H1 (cell line): ENCODE results near the gene CRYBB3. TPM values are rescaled to one million over a fixed set of nuclear protein-coding genes. Genes with fewer than 3 reads are reported as not detected.

Experiments
- CTCF ChIA-PET: fragments of 300-600 bp; sonication (Branson Sonifier 250); formaldehyde crosslinking; loops from one replicate; lab custom pipeline; 2021; ENCODE audit not compliant: partially characterized antibody; lab: Charles Lee
- POLR2A ChIA-PET: fragments of 300-600 bp; sonication (Branson Sonifier 250); formaldehyde crosslinking; loops from one replicate; lab custom pipeline; 2021; ENCODE audit warnings: inconsistent platforms; ENCODE audit not compliant: partially characterized antibody; lab: Charles Lee
- DNase-seq, 2 experiments: peaks; one replicate each; pipeline versions ENCODE4 v3.0.0 to v3.0.0-alpha.2; 2010 to 2022; ENCODE audit warnings: low spot score in 2 of 2, low read depth in 1 of 2, mixed read lengths in 1 of 2
- FAIRE-seq: peaks from 2 replicates; lab custom pipeline; 2011; peaks lifted over from hg19 to GRCh38; lab: Jason Lieb, UNC
- H2AFZ ChIP-seq: 2 replicates; pipeline ENCODE4 v1.8.1; 2012; ENCODE audit warnings: low read length, inconsistent platforms
- H2AK5ac ChIP-seq: 2 replicates; pipeline ENCODE4 v1.6.1; 2013; ENCODE audit warnings: low read depth, low read length
- H2BK120ac ChIP-seq: replicated peaks from 2 replicates; pipeline ENCODE3; 2013; ENCODE audit warnings: low read depth, low read length, inconsistent platforms
- H2BK12ac ChIP-seq: 2 replicates; pipeline ENCODE4 v1.6.1; 2013; ENCODE audit warnings: low read depth, low read length
- H2BK15ac ChIP-seq: 2 replicates; pipeline ENCODE4 v1.6.1; 2013; ENCODE audit warnings: low read length
- H2BK20ac ChIP-seq: 2 replicates; pipeline ENCODE4 v1.6.1; 2013; ENCODE audit warnings: low read length
- H2BK5ac ChIP-seq: 2 replicates; pipeline ENCODE4 v1.6.1; 2013; ENCODE audit warnings: low read depth, low read length
- H3K14ac ChIP-seq: 2 replicates; pipeline ENCODE4 v1.6.1; 2013; ENCODE audit warnings: inconsistent platforms; ENCODE audit not compliant: insufficient read length
- H3K18ac ChIP-seq: 2 replicates; pipeline ENCODE4 v1.6.1; 2013; ENCODE audit warnings: low read length; ENCODE audit errors: extremely low read depth
- H3K23ac ChIP-seq: 2 replicates; pipeline ENCODE4 v1.6.1; 2013; ENCODE audit warnings: inconsistent platforms; ENCODE audit not compliant: insufficient read length
- H3K23me2 ChIP-seq: 2 replicates; pipeline ENCODE4 v1.6.1; 2013; ENCODE audit warnings: low read depth, low read length
- H3K27ac ChIP-seq: 2 replicates; pipeline ENCODE4 v1.6.1; 2011; ENCODE audit warnings: low read depth, low read length, inconsistent platforms
- H3K27me3 ChIP-seq, 4 experiments: replicated peaks in 1 of 4; 1 replicate in 1 of 4; 2 replicates in 3 of 4; pipeline versions ENCODE4 v1.6.1 to v1.8.1; 2011 to 2013; ENCODE audit warnings: low read length in 3 of 4, mild to moderate bottlenecking in 3 of 4, inconsistent platforms in 2 of 4, mixed read lengths in 2 of 4, moderate library complexity in 1 of 4; ENCODE audit not compliant: control insufficient read depth in 3 of 4, insufficient read depth in 3 of 4; ENCODE audit errors: extremely low read depth in 1 of 4
- H3K36me3 ChIP-seq, 4 experiments: 2 replicates each; pipeline versions ENCODE4 v1.6.1 to v1.8.1; 2011 to 2013; ENCODE audit warnings: mild to moderate bottlenecking in 4 of 4, low read length in 3 of 4, moderate library complexity in 2 of 4, control low read depth in 1 of 4, inconsistent platforms in 1 of 4; ENCODE audit not compliant: insufficient read depth in 4 of 4, control insufficient read depth in 2 of 4
- H3K4ac ChIP-seq: replicated peaks from 2 replicates; pipeline ENCODE3; 2013; ENCODE audit warnings: low read length, low read depth, mixed read lengths, inconsistent platforms; ENCODE audit not compliant: insufficient read length
- H3K4me1 ChIP-seq, 4 experiments: replicated peaks in 1 of 4; 1 replicate in 1 of 4; 2 replicates in 3 of 4; pipeline versions ENCODE4 v1.6.1 to v1.8.1; 2011 to 2013; ENCODE audit warnings: low read length in 3 of 4, inconsistent platforms in 2 of 4, mixed read lengths in 1 of 4; ENCODE audit not compliant: insufficient read depth in 4 of 4, control insufficient read depth in 3 of 4
- H3K4me2 ChIP-seq, 2 experiments: 2 replicates each; pipeline versions ENCODE4 v1.6.1 to v1.8.1; 2011 to 2013; ENCODE audit warnings: low read depth in 2 of 2, low read length in 2 of 2, control low read depth in 1 of 2, inconsistent platforms in 1 of 2, mild to moderate bottlenecking in 1 of 2; ENCODE audit not compliant: insufficient read depth in 1 of 2
- H3K4me3 ChIP-seq, 4 experiments: fragments of 200-600, 300-600 bp in 1 of 4; sonication (generic), shearing (Covaris generic), sonication (Bioruptor Twin) in 1 of 4; 2 replicates each; pipeline versions ENCODE4 v1.5.1 to v1.8.1; 2011 to 2016; ENCODE audit warnings: low read length in 4 of 4, low read depth in 3 of 4, control low read depth in 2 of 4, inconsistent platforms in 2 of 4, mild to moderate bottlenecking in 2 of 4, mixed read lengths in 1 of 4, moderate library complexity in 1 of 4; ENCODE audit not compliant: insufficient read depth in 2 of 4; ENCODE audit errors: extremely low read depth in 1 of 4
- H3K56ac ChIP-seq: replicated peaks from 2 replicates; pipeline ENCODE3; 2013; ENCODE audit warnings: low read depth, mild to moderate bottlenecking, mixed read lengths, low read length, inconsistent platforms; ENCODE audit not compliant: insufficient read length
- H3K79me1 ChIP-seq: 2 replicates; pipeline ENCODE4 v1.6.1; 2013; ENCODE audit warnings: low read depth, low read length, control low read depth
- H3K79me2 ChIP-seq, 2 experiments: 2 replicates each; pipeline versions ENCODE4 v1.6.1 to v1.8.1; 2012 to 2013; ENCODE audit warnings: low read length in 2 of 2, mild to moderate bottlenecking in 2 of 2, inconsistent platforms in 1 of 2; ENCODE audit not compliant: insufficient read depth in 2 of 2, control insufficient read depth in 1 of 2
- H3K9ac ChIP-seq, 4 experiments: replicated peaks in 1 of 4; 1 replicate in 1 of 4; 2 replicates in 3 of 4; pipeline versions ENCODE4 v1.6.1 to v1.8.1; 2011 to 2013; ENCODE audit warnings: low read depth in 3 of 4, low read length in 3 of 4, control low read depth in 2 of 4, mild to moderate bottlenecking in 2 of 4, moderate library complexity in 2 of 4, inconsistent platforms in 1 of 4; ENCODE audit errors: extremely low read depth in 1 of 4
- H3K9me3 ChIP-seq, 2 experiments: 2 replicates each; pipeline versions ENCODE4 v1.6.1 to v1.8.1; 2012 to 2013; ENCODE audit warnings: mild to moderate bottlenecking in 2 of 2, moderate library complexity in 2 of 2, control low read depth in 1 of 2, inconsistent platforms in 1 of 2, low read depth in 1 of 2, low read length in 1 of 2, mixed read lengths in 1 of 2; ENCODE audit not compliant: insufficient read depth in 2 of 2
- H4K20me1 ChIP-seq, 2 experiments: replicated peaks in 1 of 2; 2 replicates each; pipeline versions ENCODE3 to v1.8.1; 2011 to 2013; ENCODE audit warnings: inconsistent platforms in 2 of 2, low read length in 2 of 2, mild to moderate bottlenecking in 1 of 2; ENCODE audit not compliant: insufficient read depth in 2 of 2, control insufficient read depth in 1 of 2
- H4K5ac ChIP-seq: 2 replicates; pipeline ENCODE4 v1.6.1; 2013; ENCODE audit warnings: low read length, low read depth, mixed read lengths, inconsistent platforms; ENCODE audit not compliant: insufficient read length
- H4K8ac ChIP-seq: 2 replicates; pipeline ENCODE4 v1.8.0; 2013; ENCODE audit warnings: mild to moderate bottlenecking, moderate library complexity, low read length, inconsistent platforms; ENCODE audit not compliant: insufficient read depth; ENCODE audit errors: extremely low read depth
- H4K91ac ChIP-seq: replicated peaks from 2 replicates; pipeline ENCODE3; 2013; ENCODE audit warnings: low read length, mixed read lengths, inconsistent platforms; ENCODE audit not compliant: insufficient read length
- BACH1 ChIP-seq: IDR thresholded peaks from 2 replicates; pipeline ENCODE4 v1.6.1; 2012; ENCODE audit warnings: low read length, improper control_type of control experiment
- KDM4A ChIP-seq: IDR thresholded peaks from one replicate; pipeline ENCODE4 v1.7.1; 2012; ENCODE audit warnings: low read depth, mild to moderate bottlenecking, moderate library complexity, low read length, inconsistent platforms; ENCODE audit not compliant: severe bottlenecking
- NRF1 ChIP-seq: IDR thresholded peaks from 2 replicates; pipeline ENCODE4 v1.6.1; 2011; ENCODE audit warnings: mild to moderate bottlenecking, low read depth, low read length, improper control_type of control experiment
- PHF8 ChIP-seq: fragments of 200-600 bp; sonication (generic); conservative IDR thresholded peaks from 2 replicates; pipeline ENCODE4 v1.7.1; 2012; ENCODE audit warnings: low read depth, mild to moderate bottlenecking, inconsistent platforms, low read length, moderate library complexity
- POLR2A ChIP-seq, 2 experiments: IDR thresholded peaks; 1 replicate in 1 of 2; 2 replicates in 1 of 2; pipeline ENCODE4 v1.6.1; 2011; ENCODE audit warnings: low read depth in 2 of 2, low read length in 2 of 2, mild to moderate bottlenecking in 2 of 2; ENCODE audit errors: control extremely low read depth in 1 of 2
- POU5F1 ChIP-seq: IDR thresholded peaks from 2 replicates; pipeline ENCODE4 v1.6.1; 2011; ENCODE audit warnings: low read depth, mild to moderate bottlenecking, low read length, moderate library complexity
- RNF2 ChIP-seq: fragments of 200-900, 300-1000 bp; sonication (generic); IDR thresholded peaks from 2 replicates; pipeline ENCODE4 v1.7.1; 2016; ENCODE audit warnings: borderline replicate concordance, low read depth, mild to moderate bottlenecking, antibody characterized with exemption, low read length; ENCODE audit not compliant: poor library complexity, severe bottlenecking; ENCODE audit errors: missing control alignments
- SIRT6 ChIP-seq: IDR thresholded peaks from one replicate; pipeline ENCODE4 v1.7.1; 2012; ENCODE audit warnings: low read length, inconsistent platforms
- SP1 ChIP-seq: IDR thresholded peaks from 2 replicates; pipeline ENCODE4 v1.6.1; 2011; ENCODE audit warnings: low read depth, low read length
- SUZ12 ChIP-seq: fragments of 200-600 bp; sonication (generic); IDR thresholded peaks from 2 replicates; pipeline ENCODE4 v1.6.1; 2012; ENCODE audit warnings: mild to moderate bottlenecking, inconsistent platforms, low read length, moderate library complexity, mixed read lengths
- TAF1 ChIP-seq: IDR thresholded peaks from 2 replicates; pipeline ENCODE4 v1.6.1; 2011; ENCODE audit warnings: mild to moderate bottlenecking, low read depth, low read length
- TCF12 ChIP-seq: IDR thresholded peaks from 2 replicates; pipeline ENCODE4 v1.6.1; 2011; ENCODE audit warnings: low read depth, mild to moderate bottlenecking, low read length
- TEAD4 ChIP-seq: IDR thresholded peaks from 2 replicates; pipeline ENCODE4 v1.6.1; 2012; ENCODE audit warnings: low read depth, low read length, inconsistent platforms, mixed read lengths
- WGBS, 2 experiments: shearing (Covaris generic) in 1 of 2; methylation state at CpG; one replicate each; pipeline versions ENCODE4 v1.1.6 to v1.1.7; 2013 to 2015; ENCODE audit warnings: low lambda C conversion rate in 2 of 2, mixed read lengths in 2 of 2, inconsistent platforms in 1 of 2, low coverage in 1 of 2, missing lambda C conversion rate in 1 of 2; ENCODE audit not compliant: insufficient replicate concordance in 2 of 2, insufficient coverage in 1 of 2, insufficient read length in 1 of 2; ENCODE audit errors: extremely low coverage in 1 of 2, missing lambda C conversion rate in 1 of 2; 5-methylcytosine and 5-hydroxymethylcytosine counted together
- polyA plus RNA-seq, 7 experiments: library from polyadenylated mRNA; depleted of rRNA in 3 of 7; stranded (reverse) in 5 of 7; unstranded in 2 of 7; fragments of >200 nt in 5 of 7; fragments of 200-250 nt in 2 of 7; gene quantifications; 1 replicate in 5 of 7; 2 replicates in 1 of 7; 4 replicates in 1 of 7; pipeline versions ENCODE4 v1.2.1 to v1.2.3, GENCODE V29; 2011 to 2013; ENCODE audit warnings: missing spikeins in 2 of 7, mixed read lengths in 2 of 7
- total RNA-seq: library from RNA; stranded (reverse); fragmentation: NEBNext Ultra II Directional; extraction: Animal tissue kit (Norgen Biotek cat#: 25700); gene quantifications from 2 replicates; pipeline ENCODE4 v1.2.1, GENCODE V29; 2021

Gene CRYBB3
- total and polyA plus RNA-seq, 2 of the 8 experiments (the other 6 are each of a cell fraction or from before 2014, with no cell fraction given): 0.44 to 0.58 TPM

DNA sequence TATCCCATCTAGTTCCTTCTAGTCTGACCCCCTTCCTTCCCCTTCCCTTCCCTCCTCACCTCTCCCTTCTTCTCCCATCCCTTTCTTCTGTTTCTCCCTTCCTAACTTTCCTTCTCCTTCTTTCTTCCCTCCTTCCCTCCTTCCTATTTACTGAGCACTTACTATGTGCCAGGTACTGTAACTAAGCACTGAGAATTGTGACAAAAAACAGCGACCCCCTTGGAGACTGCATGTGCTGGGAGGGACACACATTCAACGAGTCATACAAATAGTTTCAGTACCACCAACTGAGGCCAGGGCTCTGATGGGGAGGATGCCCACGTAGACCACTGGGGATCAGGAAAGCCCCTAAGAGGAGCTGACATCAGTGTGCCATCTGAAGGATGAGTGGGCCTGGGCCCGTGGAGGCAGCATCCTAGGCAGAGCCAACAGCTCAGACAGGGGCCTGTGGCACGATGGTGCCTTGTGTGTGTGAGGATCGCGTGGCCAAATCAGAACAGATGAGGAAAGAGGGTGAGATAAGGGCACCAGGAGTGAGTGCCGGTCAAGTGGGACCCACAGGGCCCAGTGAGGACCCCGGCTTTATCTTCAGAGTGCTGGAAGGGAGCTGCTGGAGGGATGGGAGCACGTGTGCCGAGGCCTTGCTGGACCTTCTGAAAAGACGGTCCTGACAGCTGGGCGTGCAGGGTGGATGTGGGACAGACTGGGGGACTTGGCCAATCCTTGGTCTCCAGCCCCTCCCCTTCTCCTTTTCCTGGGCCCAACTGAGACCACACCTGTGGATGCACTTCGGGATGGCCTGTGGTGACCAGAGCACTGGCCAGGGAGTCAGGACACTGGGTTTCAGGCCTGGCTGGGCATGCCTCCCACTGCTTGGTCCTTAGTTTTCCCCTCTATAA is 38.4 kb upstream of the CRYBB3 start:
- no peak overlapping the region for H2BK120ac ChIP-seq
- no peak overlapping the region for H2BK20ac ChIP-seq
- no peaks in the 10 kb centered on the region for H3K23me2 ChIP-seq
- no peak overlapping the region for H2AK5ac ChIP-seq
- DNase-seq: no peak
- no peak overlapping the region; the same call in 1 of the 2 replicates for H4K8ac ChIP-seq
- H3K4me1 ChIP-seq: no peaks in the 10 kb centered on the region; a peak in 1 of 7 replicates
- H3K9ac ChIP-seq: no peak overlapping the region
- no peak overlapping the region for H3K27ac ChIP-seq
- no peak overlapping the region for H2BK15ac ChIP-seq
- no peak overlapping the region for H3K14ac ChIP-seq
- no peak for FAIRE-seq
- no peaks in the 10 kb centered on the region for H3K79me1 ChIP-seq
- H2AFZ ChIP-seq: no peak overlapping the region
- no peaks in the 10 kb centered on the region for H3K9me3 ChIP-seq
- peaks cover 3 to 10% of the 10 kb centered on the region in 2 experiments for H4K20me1 ChIP-seq
- no peak overlapping the region for H3K18ac ChIP-seq
- no peak overlapping the region for H3K23ac ChIP-seq
- CTCF ChIA-PET: interaction anchor here (0.6 to 1.9 kb wide), 5 partner anchors 10 to 223 kb away, joined by 3 to 7 read pairs (median 3); no protein-coding TSS in a partner anchor
- no peak overlapping the region for H2BK12ac ChIP-seq
- H4K5ac ChIP-seq: no peak overlapping the region
- H3K4ac ChIP-seq: no peak overlapping the region
- no peaks in the 10 kb centered on the region for H3K79me2 ChIP-seq
- H3K27me3 ChIP-seq: no peaks in the 10 kb centered on the region
- no peak overlapping the region for H3K56ac ChIP-seq
- no peaks in the 10 kb centered on the region for H3K36me3 ChIP-seq
- POLR2A ChIA-PET: no interaction called here
- 86% methylated on average over 14 of the region's 14 CpGs; no CpG with 5 or more reads in 1 of the 2 experiments for WGBS, 2 experiments
- H3K4me3 ChIP-seq: no peak overlapping the region
- H3K4me2 ChIP-seq: no peak overlapping the region
- H4K91ac ChIP-seq: no peak overlapping the region
- no peak overlapping the region for H2BK5ac ChIP-seq
- TF ChIP-seq PHF8 (no peak), KDM4A (no peak), POLR2A (IDR thresholded peaks at IDR 0.05; ENCODE audit: control extremely low read depth in 1 of 2, low read depth in 2 of 2, low read length in 2 of 2) (no peak), TEAD4 (no peak), SIRT6 (no peak), NRF1 (no peak), RNF2 (no peak), SUZ12 (no peak), BACH1 (no peak), TCF12 (no peak), POU5F1 (no peak), TAF1 (no peak), SP1 (no peak)
